T-helper 1 cell (primary cell): Measurements from ENCODE around the gene NEURL3.

Source experiments
- DNase-seq, 5 donors: peaks; one replicate each; pipeline ENCODE4 v3.0.0-alpha.2; 2012 to 2020

The NEURL3 gene

GRCh38 chr2:96527286-96528005 is 22.3 kb upstream of the NEURL3 start:
- peak in 4 of 5 donors; percentile 41 to 83 (median 48) for DNase-seq

DNA sequence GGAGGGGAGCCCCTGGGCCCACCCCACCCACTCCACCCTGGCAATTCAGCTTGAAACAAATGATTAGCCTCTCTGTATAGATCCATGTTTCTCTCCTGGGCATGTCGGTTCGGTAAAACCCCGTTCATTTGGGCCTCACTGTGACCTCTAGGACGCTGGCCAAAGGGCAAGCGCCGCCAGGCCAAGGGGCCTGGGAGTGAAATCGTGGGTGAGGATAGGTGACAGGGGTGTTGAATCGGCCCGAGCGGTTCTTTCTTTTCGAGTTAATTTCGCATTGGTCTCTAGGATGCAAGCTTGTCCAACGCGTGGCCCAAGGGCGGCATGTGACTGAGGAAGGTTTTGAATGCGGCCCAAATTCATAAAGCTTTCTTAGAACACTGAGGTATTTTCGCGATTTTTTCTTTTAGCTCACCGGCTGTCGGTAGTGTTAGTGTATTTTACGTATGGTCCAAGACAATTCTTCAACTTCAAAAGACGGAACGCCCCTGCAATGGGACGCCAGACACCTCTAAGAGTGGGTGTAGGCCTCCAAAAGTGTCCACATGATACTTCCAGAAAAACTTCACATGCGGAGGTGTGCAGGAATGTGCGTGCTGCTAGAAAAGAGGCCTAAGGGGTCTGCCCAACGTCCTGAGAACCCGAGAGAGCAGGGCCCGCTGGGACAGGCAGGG is 21.6 kb upstream of the NEURL3 start:
- no peak for DNase-seq

DNA sequence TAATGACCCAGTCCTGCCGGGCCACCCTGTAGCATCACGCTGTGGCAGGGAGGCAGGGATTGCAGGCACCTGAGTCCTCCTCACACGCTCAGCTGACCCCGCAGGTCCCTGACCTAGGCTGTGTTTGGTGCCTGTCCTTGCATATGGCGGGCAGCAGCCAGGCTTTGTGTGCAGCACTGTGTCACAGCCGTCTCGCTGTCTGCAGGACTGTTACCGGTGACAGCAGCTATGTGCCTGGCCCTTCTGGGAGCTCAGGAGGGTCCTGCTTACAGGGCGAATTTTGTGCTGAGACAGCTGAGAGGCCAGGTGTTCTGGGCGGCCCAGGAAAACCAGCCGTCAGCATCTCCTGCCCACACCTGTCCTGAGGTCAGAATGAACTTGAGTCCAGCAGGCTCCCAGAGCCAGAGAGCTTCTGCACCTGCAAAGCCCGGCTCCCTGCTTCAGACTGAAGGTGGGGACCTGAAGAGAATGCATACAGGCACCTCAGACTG is 21.0 kb upstream of the NEURL3 start:
- no peak for DNase-seq

- DNase-seq = no peak
These were observed 20.0 kb upstream of the NEURL3 start for GRCh38 chr2:96525211-96525507.

DNA sequence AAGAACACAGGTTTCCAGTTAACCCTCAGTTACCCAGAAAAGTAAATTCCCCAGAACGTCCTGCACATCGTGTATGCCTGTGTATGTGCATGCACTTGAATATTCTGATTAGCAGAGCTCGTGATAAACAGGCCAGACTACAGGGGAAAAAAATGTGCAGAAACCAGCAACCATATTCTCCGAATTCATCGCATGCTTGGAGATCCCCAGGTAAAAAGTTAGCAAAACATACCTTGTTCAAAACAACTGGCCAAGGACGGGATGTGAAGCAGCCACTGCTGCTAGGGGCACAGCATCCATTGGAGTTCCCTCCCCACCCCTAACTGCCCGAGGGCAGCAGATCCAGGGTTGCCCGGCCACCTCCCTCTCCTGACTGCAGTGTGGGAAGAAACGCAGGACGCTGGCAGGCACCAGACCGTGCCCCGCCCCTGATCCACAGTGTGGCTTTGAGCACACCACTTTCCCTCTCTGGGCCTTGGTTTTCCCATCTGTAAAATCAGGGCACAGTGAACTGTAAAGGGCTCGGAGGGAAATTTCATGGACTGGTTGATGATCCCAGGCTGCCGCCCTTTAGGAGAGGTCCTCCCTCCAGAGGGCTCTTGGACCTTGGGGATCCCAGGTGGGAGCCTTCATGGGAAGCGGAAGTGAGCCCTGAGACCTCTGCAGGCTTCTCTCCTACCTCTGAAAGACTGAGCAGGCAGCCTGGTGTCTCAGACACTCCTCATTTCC is 19.5 kb upstream of the NEURL3 start:
- peak in 1 of 5 donors; percentile 90 for DNase-seq

GRCh38 chr2:96523659-96524481 is 18.7 kb upstream of the NEURL3 start:
- no peak for DNase-seq

GRCh38 chr2:96522304-96523203 is 17.4 kb upstream of the NEURL3 start:
- no peak for DNase-seq

DNA sequence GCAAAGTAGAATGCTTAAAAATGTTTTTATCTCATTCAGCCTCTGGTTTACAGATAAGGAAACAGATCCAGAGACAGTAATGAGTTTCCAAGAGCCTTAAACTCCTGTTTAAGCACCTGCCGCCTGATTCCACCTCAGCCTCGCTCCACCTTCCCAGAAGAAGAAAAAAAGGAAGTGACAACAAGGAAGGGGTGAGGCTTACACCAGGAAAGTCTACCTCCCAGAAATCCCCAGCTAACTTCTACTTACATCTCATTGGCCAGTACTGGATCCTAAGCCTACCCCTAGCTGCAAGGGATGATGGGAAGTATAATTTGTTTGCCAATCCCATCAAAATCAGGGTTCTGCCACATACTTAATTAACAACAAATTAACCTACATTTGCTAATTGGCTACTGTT is 16.1 kb upstream of the NEURL3 start:
- no peak for DNase-seq

- DNase-seq = no peak
These were observed 15.5 kb upstream of the NEURL3 start for GRCh38 chr2:96520697-96521096.

DNA sequence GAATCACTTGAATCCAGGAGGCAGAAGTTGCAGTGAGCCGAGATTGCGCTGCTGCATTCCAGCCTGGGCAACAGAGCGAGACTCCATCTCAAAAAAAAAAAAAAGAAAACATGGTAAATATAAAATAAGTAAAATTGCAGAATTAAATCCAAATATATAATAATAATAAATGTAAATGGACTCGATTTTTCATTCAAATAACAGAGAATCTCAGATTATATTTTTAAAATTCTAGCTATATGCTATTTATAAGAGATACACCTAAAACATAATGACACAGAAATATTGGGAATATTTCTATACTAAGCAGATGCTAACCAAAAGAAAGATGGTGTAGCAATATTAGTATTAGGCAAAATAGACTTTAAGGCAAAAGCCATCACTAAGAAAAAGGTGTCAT is 15.1 kb upstream of the NEURL3 start:
- DNase-seq = no peak

DNA sequence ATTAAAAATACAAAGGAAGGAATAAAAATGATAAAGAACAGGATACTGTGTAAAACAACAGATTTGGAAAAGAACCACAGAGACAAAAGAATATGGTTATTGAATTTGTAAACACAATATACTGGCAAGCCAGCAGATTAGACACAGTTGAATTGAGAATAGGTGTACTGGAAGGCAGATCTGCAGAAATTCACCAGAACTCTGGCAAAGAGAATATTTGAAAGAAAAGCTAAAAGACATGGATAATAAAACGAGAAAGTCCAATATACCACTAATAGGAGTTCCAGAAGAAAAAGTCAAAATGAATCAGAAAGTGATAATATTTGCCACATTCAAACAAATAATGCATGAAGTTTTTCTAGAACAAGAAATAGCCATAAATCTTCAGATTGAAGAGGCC is 11.9 kb upstream of the NEURL3 start:
- DNase-seq = no peak

GRCh38 chr2:96514521-96514920 is 9.4 kb upstream of the NEURL3 start:
- DNase-seq = no peak

- no peak for DNase-seq
These were observed 7.2 kb upstream of the NEURL3 start for GRCh38 chr2:96512341-96512740.

DNA sequence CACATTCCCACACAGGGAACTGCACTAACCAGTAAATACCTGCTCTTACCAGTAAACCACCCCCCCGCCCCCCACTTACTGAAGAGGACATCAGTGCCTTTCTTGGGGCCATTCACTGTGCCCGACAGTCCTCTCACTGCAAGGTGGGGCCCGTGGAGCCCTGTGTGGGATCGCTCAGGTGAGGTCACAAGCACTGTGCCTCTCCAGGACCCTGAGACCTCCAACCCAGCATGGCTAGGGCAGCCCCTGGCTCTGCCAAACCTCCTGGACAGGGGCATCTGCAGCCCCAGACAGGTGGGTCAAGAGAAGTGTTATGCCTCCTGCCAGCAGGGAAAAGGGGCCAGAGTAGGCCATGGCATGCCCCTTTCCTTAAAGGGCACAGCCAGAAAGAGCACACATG is 6.7 kb upstream of the NEURL3 start:
- no peak for DNase-seq

DNA sequence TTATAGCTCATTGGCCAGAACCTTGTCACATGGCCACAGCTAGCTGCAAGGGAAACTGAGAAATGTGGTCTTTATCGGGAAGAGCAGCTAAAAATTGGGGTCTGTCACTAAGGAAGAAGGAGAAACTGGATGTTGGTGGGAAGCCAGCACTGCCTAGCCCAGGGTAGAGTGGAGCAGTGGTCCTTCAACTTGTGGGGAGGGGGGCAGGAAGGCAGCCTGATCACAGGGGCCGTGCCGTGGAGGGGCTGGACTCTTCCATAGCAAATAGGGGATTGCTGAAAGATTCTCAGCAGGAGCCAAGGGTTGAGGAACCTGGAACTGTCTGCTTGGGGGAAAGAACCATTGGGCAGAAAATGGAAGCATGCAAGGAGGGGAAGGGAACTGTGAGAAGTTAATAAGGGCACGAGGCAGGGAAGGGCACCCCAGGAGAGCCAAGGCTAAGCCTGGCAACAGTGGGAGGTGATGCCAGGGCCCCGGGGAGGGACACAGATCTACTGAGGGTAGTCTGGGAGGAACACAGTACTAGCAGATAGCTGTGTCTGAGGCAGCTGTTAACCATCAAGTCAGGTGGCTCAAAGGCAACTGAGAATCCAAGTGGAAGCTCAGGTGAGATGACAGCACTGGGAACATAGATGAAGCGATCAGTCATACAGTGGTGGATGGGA is 5.9 kb upstream of the NEURL3 start:
- no peak for DNase-seq

DNA sequence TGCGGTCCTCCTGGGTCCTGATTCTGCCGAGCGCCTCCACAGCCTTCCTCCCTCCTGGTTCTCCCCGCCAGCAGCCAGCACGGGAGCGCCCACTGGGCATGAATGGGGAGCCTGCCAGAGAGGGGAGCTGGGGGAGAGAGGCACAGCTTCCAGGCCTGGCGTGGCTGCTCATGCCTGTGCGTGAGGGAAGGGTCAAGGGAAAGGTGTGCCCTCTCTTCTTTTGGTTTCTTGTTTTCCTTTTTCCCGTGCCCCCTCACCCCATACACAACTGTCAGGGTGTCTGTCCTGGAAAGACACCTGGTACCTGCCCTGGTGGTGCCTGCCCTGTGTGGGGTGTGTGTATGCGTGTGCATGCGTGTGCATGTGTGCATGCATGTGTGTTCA is 4.7 kb upstream of the NEURL3 start:
- DNase-seq = no peak

- DNase-seq = peak in 1 of 5 donors; percentile 62
These were observed 4.1 kb upstream of the NEURL3 start for GRCh38 chr2:96509114-96509846.

- no peak for DNase-seq
These were observed 3.5 kb upstream of the NEURL3 start for GRCh38 chr2:96508521-96509113.

- DNase-seq = peak; percentile 76 to 84 (median 81)
These were observed 2.9 kb upstream of the NEURL3 start for GRCh38 chr2:96507957-96508520.

GRCh38 chr2:96506907-96507240 is 1.7 kb upstream of the NEURL3 start:
- no peak for DNase-seq
